RWPE2 (cell line): ENCODE results near the gene ALX4.

Source experiments
- ATAC-seq: fragments of 200-7000 bp; cut with Tn5 transposase; 3 replicates; pipeline ENCODE4 v1.9.1; 2021; ENCODE audit warnings: low read depth
- DNase-seq: peaks from one replicate; pipeline ENCODE4 v3.0.0-alpha.2; 2020; ENCODE audit warnings: low spot score
- H3K27ac ChIP-seq: fragments of 450-650 bp; 2 replicates; pipeline ENCODE4 v1.5.1; 2017; ENCODE audit warnings: mild to moderate bottlenecking; ENCODE audit not compliant: poor library complexity, severe bottlenecking
- H3K27me3 ChIP-seq: fragments of 250-450 bp; sonication (Bioruptor Pico); 2 replicates; pipeline ENCODE4 v1.5.1; 2021; ENCODE audit warnings: mild to moderate bottlenecking, moderate library complexity; ENCODE audit not compliant: insufficient read depth, poor library complexity, severe bottlenecking
- H3K36me3 ChIP-seq: fragments of 250-450 bp; sonication (Bioruptor Pico); 2 replicates; pipeline ENCODE4 v1.5.1; 2020; ENCODE audit warnings: low read depth, mild to moderate bottlenecking, moderate library complexity
- H3K4me1 ChIP-seq: fragments of 250-450 bp; sonication (Bioruptor Pico); 2 replicates; pipeline ENCODE4 v1.5.1; 2021; ENCODE audit warnings: mild to moderate bottlenecking, moderate library complexity; ENCODE audit not compliant: insufficient read depth, poor library complexity, severe bottlenecking
- H3K4me3 ChIP-seq: fragments of 250-450 bp; sonication (Bioruptor Pico); 2 replicates; pipeline ENCODE4 v1.5.1; 2021; ENCODE audit warnings: mild to moderate bottlenecking, moderate library complexity; ENCODE audit not compliant: severe bottlenecking
- H3K9me3 ChIP-seq: fragments of 250-450 bp; sonication (Bioruptor Pico); 2 replicates; pipeline ENCODE4 v1.5.1; 2021; ENCODE audit warnings: mild to moderate bottlenecking, moderate library complexity; ENCODE audit not compliant: severe bottlenecking
- TF ChIP-seq, protein P1 (sequence below): fragments of 450-650 bp; IDR thresholded peaks from one replicate; pipeline ENCODE4 v1.5.1; 2017; ENCODE audit warnings: mild to moderate bottlenecking, moderate library complexity; ENCODE audit not compliant: poor library complexity, severe bottlenecking

The ALX4 gene

DNA sequence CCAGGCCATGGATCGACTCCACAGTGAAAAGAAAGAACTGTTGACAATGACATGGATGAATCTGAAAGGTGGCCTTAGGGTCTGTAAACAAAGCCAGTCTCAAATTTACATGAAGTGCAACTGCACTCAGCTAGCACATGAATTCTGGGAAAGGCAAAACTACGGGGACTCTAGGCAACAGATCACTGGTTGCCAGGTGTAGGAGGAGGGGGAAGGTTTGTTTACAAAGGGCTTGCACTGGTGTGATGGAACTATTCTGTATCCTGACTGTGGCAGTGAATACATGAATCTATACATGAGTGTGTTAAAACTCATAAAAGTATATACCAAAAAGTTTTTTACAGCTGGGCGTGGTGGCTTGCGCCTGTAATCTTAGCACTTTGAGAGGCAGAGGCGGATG is 27.3 kb downstream of the ALX4 start:
- no peak for ATAC-seq
- H3K27me3 ChIP-seq: no peaks in the 10 kb centered on the region
- TF ChIP-seq, protein P1, sequence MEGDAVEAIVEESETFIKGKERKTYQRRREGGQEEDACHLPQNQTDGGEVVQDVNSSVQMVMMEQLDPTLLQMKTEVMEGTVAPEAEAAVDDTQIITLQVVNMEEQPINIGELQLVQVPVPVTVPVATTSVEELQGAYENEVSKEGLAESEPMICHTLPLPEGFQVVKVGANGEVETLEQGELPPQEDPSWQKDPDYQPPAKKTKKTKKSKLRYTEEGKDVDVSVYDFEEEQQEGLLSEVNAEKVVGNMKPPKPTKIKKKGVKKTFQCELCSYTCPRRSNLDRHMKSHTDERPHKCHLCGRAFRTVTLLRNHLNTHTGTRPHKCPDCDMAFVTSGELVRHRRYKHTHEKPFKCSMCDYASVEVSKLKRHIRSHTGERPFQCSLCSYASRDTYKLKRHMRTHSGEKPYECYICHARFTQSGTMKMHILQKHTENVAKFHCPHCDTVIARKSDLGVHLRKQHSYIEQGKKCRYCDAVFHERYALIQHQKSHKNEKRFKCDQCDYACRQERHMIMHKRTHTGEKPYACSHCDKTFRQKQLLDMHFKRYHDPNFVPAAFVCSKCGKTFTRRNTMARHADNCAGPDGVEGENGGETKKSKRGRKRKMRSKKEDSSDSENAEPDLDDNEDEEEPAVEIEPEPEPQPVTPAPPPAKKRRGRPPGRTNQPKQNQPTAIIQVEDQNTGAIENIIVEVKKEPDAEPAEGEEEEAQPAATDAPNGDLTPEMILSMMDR: no peak
- DNase-seq: no peak
- H3K4me3 ChIP-seq: no peak overlapping the region
- no peaks in the 10 kb centered on the region for H3K36me3 ChIP-seq
- H3K4me1 ChIP-seq: no peaks in the 10 kb centered on the region
- no peak overlapping the region for H3K27ac ChIP-seq
- H3K9me3 ChIP-seq: no peaks in the 10 kb centered on the region

DNA sequence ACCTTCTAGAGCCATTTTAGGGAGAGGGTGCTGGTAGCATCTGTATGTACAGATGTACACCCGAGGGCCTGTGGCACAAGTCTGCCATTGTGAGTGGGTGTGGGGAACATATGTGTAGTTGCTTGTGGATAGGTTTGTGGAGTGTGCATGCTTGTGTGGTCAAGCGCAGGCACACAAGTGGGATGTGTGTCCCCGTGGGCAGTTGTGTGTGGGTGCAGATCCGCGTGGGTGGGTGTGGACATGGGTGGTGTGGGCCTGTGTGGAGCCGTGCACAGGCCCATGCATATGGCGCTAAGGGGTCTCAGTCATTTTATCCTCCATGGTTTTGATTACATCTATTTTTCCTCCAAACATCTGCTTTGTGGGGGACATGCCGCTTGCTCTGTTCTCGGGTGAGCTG is 28.8 kb downstream of the ALX4 start:
- ATAC-seq (no peak), DNase-seq (no peak)
- TF ChIP-seq, protein P1: no peak
- no peaks in the 10 kb centered on the region for H3K27me3 ChIP-seq
- no peaks in the 10 kb centered on the region for H3K9me3 ChIP-seq
- no peaks in the 10 kb centered on the region for H3K36me3 ChIP-seq
- no peak overlapping the region for H3K4me3 ChIP-seq
- H3K4me1 ChIP-seq: no peaks in the 10 kb centered on the region
- no peak overlapping the region for H3K27ac ChIP-seq

DNA sequence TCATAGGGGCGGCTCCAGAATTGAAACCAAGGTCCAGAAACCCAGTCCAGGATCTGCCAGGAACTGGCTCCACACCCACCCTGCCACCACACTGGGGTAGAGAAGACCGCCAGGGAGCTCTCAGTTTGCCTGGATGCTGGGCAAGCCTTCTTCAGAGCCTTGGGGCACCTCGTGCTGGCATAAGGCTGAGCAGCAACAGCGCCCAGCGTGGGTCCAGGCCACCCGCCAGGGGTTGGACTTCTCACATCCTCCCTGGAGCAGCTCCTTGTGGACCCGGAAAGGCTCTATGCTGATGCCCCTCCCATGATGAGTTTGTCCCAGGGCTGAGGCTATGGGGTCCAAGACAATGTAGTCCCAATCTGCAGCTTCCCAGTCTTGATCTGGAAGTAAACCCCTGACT is 29.7 kb downstream of the ALX4 start:
- Histone ChIP-seq H3K4me1 (no peaks in the 10 kb centered on the region), H3K27ac (no peak overlapping the region), H3K9me3 (no peaks in the 10 kb centered on the region), H3K4me3 (no peak overlapping the region), H3K27me3 (no peaks in the 10 kb centered on the region), H3K36me3 (no peaks in the 10 kb centered on the region)
- ATAC-seq: no peak
- TF ChIP-seq, protein P1: no peak
- DNase-seq: no peak

DNA sequence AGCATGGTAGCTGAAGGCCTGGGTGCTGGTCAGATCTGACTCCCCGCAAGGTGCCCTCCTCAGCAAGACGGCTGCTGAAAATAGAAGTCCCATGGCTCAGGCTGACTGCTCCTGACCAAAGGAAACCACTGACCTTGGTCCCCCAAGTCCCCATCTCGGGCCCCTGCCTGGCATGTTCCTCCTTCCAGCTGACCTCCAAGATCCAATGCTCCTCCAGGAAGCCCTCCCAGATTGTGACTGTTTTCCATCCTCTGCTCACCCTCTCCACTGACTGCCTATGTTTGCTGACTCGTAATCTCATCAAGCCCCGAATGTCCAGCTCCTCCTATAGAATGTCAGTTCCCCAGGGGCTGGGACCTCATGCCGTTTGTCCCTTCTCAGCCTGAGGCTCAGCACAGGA is 30.5 kb downstream of the ALX4 start:
- no peak for DNase-seq
- no peak overlapping the region for H3K27ac ChIP-seq
- no peak for ATAC-seq
- no peaks in the 10 kb centered on the region for H3K4me1 ChIP-seq
- TF ChIP-seq, protein P1: no peak
- no peaks in the 10 kb centered on the region for H3K36me3 ChIP-seq
- no peaks in the 10 kb centered on the region for H3K9me3 ChIP-seq
- H3K27me3 ChIP-seq: no peaks in the 10 kb centered on the region
- H3K4me3 ChIP-seq: no peak overlapping the region

DNA sequence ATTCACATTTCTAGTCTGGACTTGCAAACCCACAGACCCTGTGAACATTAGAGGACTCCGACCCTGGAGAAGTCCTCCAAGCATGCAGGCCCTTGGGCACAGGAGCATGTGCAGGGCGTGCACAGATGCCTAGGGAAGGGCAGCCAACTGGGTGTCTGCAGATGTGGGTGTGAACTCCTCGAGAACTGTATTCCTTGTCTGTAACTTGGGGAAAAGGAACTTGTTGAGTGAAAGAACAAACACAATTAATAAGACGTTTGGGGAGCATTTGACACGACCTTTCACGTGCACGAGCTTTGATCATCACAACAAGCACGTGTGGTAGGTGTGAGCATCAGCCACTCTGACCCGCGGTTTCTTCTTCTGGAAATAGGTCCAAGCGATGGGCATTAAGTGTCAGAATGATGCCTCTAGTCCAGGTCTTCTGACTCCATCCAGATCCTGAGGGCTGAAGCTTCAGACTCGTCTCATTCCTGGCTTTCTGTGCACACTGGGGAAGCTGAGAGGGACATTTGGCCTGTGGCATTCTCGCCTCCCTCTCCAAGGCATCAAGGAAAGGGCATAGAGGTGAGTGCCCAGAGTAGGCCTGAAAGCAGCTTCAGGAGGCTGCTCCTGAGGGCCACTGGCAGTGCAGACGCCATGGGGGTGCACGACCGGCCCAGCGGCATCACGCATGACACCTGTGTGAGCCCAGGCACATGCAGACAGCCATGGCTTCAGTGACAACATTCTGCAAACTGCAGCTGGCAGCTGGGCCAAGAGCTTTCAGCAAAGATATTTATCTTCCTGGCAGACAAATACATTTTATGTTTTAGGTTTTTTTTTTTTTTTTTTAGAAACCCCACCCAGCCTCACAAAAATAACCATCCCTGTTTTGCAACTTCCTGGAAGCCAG is 32.5 kb downstream of the ALX4 start:
- TF ChIP-seq, protein P1: no peak

More for the DNA sequence above, 32.5 kb downstream of the ALX4 start:
- Histone ChIP-seq H3K4me3 (no peak overlapping the region), H3K36me3 (no peaks in the 10 kb centered on the region), H3K27me3 (no peaks in the 10 kb centered on the region), H3K27ac (no peak overlapping the region), H3K4me1 (no peaks in the 10 kb centered on the region), H3K9me3 (no peaks in the 10 kb centered on the region)
- DNase-seq: no peak
- no peak for ATAC-seq
